Suprapubic skin (tissue), 4 donors: ENCODE measurements around the gene STIP1.

Experiments used
- CTCF ChIP-seq, 2 donors: fragments of 200-600 bp in 1 of 2; fragments of 450-650 bp in 1 of 2; sonication (generic) in 1 of 2; IDR thresholded peaks; one replicate each; pipeline ENCODE4 v1.5.1; 2016 to 2019; ENCODE audit warnings: antibody characterized with exemption in 2 of 2, mild to moderate bottlenecking in 1 of 2, moderate library complexity in 1 of 2
- POLR2A ChIP-seq, 2 donors: fragments of 450-650 bp; IDR thresholded peaks; one replicate each; pipeline ENCODE4 v1.6.1; 2017; ENCODE audit warnings: antibody characterized with exemption in 2 of 2, mild to moderate bottlenecking in 2 of 2, moderate library complexity in 2 of 2
- POLR2AphosphoS5 ChIP-seq, 3 donors: sonication (generic); formaldehyde crosslinking; IDR thresholded peaks; one replicate each; pipeline ENCODE4 v1.6.1; 2017; ENCODE audit warnings: antibody characterized with exemption in 3 of 3

GRCh38 chr11:64229090-64229743, 43.2 kb downstream of the STIP1 start:
- no peak for TF ChIP-seq CTCF (IDR thresholded peaks at IDR 0.05)
- TF ChIP-seq POLR2A (IDR thresholded peaks at IDR 0.05) = no peak
- no peak for TF ChIP-seq POLR2AphosphoS5 (IDR thresholded peaks at IDR 0.05)
